Activated CD4-positive, alpha-beta T cell treated with anti-CD3 and anti-CD28 coated beads for 48 hours (primary cell): ENCODE results near the gene GRM7.

Experiments used
- DNase-seq: peaks from one replicate; pipeline ENCODE4 v3.0.0-alpha.2; 2020

GRM7 gene

DNA sequence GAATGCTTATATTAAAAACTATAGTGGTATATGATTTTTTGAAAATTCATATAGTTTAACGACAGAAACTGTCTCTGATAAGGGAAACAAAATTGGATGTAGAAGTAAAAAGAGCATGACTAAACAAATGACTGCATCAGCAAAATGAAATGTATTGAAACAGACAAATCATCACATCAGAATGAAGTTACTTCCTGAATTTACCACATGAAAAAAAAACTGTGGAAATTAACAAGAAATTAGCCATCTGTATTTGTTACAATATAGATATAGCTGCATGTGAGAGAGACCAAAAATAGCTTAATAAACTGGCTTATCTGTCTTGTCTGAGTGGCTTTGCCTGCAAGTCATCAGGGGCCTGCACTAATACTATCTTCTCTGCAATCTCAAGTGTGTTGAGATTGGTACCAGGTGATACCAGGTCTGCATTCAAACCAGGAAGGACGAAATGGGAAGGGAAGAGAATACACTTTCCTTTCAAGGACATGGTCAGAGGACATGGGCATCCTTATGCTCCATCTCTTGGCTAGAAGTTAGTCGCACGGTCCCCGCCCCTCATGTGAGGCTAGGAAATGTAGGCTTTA, 388.7 kb downstream of the GRM7 start:
- DNase-seq, result no peak

DNA sequence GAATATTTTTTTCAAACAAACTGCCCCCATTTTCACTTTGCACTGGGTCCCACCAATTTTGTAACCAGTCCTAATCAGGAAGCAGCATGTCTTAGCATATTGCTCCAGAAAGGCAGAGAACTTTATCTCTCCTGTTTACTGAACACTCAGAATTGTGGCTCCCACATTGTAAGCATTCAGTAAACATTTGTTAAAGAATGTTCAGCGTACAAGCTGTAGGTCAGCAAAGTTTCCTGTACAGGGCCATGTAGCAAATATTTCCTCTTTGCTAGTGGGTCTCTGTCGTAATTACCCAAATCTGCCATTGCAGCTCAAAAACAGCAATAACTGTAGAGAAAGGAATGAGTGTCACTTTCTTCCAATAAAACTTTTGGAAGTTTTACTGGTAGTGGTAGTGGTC, 393.3 kb downstream of the GRM7 start:
- no peak for DNase-seq

DNA sequence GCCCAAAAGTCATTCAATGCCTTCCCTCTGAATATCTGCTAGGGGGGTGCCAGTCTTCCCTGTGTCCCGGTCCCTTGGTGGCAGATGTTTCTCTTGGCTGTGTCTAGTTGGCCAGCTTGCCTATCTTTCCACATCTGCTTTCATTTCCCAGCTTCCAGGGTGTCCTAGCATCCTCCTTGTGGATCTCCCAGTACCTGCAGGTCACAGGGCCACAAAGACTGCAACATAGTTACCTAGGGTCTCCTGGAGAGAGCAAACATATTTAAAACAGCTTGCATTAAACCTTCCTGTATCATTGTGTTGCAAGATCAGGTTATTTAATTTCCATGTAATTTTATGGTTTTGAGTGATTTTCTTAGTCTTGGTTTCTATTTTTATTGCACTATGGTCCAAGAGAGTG, 400.1 kb downstream of the GRM7 start:
- no peak for DNase-seq

DNA sequence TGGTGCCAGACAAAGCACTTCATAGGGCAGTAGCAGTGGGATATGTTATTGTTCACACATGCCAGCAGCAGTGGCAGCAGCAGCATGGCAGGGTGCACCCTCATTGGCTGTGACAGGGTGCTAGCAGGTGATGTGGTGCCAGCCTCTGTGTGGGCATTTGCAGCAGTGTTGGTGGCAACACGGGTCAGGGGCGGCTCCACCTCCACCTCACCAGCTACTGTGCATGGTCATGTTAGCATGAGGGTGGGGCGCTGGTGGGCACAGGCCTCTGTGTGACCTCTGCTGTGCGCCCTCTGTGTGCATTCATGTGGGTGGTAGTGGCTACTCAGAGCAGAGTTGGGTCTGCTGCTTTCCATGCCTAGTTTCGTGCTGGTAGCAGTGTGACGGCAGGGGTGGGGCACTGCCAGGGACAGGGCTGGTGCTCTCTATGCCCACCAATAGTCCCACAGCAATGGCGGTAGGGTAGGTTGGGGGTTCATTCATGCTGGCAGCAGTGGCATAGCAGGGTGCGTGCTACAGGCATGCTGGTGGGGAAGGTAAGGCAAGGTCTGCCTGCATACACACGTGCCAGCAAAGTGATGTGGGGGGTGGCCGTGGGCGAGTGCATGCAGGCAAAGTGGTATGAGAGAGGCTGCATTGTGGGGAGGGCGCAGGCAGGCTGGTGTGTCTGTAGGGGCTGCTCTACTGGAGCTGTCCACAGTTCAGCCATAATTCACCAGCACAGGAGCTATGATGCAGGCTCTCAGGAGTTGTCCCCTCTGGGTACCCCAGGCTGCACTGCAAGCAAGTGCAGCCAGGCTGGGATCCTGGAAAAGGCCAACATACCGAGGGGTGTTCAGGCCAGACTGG, 402.7 kb downstream of the GRM7 start:
- no peak for DNase-seq

DNA sequence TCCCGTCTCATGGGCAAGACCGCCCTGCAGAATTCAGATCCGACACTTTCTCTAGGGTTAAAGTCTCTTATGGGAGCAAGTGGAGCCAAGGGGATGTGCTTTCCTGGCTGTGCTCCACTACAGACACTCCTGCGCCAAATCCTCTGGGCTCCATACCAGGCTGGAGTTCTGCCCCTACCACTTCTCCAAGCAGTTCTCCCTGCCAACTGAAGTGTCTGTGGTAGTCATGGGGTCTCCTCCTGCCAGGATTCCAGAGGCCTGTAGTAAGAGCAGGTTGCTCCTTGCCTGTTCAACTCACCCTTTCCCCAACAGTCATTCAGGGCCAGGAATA, 403.2 kb downstream of the GRM7 start:
- no peak for DNase-seq

DNA sequence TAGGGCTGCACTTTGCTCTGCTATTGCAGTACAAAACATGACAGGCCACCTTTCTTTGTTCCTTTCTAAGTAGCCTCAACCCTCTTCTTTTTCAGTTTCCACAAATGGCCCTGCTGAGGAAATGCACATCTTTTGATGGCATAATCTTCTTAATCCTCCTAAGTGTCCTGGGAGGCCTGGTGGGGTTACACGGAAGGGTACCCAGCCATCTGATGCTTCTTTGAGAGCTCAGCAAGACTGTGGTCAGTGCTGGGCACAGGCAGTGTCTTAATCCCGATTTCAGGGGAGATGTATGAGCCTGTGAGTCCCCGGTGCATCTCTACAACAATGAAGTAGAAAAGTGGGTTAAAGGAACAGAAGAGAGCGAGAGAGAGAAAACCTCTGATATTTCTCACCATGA, 404.8 kb downstream of the GRM7 start:
- DNase-seq, result no peak

DNA sequence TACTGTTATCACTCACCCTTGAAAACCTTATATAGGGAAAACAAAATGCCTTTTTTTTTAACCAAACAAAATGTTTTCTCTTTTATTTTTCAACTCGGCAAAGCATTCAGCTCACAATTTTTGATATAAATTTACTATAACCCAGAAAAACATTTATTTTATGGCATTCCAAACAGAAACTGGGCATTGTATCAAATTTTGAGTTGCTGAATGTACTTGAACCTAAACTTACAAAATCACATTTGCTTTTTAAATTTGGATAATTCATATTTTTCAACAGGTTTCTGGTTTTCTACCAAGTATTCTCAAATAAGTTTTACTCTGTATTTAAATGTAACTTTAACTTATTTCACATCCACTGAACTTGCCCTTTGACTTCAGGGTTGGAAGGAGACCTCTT, 405.6 kb downstream of the GRM7 start:
- DNase-seq, result no peak

DNA sequence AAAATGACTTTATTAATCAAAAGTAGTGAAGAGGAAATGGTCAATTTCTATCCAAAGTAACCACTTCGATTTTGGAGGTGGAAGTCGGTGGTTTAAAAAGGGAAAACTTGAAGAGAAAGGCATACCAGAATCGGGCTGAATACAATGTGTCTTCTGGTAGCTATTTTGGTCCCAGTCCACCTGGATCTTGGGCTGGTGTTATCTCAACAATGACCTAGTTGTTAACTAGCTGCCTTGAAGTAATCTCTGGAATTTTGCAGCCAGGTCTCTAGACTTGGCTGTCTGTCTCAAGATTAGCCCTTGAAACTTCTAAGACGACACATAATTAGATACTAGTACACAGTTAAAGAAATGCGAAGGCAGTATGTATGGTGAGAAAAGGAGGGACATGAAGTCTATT, 409.8 kb downstream of the GRM7 start:
- no peak for DNase-seq

DNA sequence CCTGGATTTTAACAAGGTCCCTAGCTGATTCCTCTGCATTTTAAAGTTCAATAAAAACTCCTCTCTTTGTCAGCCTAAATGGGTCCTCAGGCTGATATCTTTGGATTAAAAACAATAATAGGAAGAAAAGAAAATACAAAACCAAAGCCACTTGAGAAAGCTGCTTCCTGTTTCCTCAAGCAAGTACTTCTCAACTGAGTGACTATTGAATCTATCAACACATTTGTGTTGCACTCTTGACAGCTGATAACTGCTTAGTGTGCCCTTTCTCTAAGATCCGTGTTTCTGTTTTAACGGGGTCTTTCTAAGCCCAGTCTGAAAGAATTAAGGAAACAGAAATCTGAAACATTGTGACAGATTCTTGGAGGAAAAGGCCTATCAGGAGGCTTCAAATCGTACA, 410.7 kb downstream of the GRM7 start:
- DNase-seq, result no peak

DNA sequence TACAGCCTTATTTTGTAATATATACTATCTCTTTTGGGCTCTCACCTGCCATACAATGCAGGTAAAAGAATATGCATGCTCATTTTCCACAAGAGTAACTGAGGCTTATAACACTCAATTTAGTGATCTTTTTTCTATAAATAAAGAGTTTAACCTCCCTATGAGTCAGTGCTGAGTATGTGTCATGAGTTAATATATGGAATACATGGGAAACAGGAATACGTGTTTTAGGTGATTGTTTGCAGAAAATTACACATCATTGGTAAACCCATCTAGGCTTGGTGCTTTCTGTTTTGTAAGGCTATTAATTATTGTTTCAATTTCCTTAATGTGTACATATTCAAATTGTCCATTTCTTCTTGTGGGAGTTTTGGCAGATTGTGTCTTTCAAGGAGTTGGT, 411.3 kb downstream of the GRM7 start:
- no peak for DNase-seq

DNA sequence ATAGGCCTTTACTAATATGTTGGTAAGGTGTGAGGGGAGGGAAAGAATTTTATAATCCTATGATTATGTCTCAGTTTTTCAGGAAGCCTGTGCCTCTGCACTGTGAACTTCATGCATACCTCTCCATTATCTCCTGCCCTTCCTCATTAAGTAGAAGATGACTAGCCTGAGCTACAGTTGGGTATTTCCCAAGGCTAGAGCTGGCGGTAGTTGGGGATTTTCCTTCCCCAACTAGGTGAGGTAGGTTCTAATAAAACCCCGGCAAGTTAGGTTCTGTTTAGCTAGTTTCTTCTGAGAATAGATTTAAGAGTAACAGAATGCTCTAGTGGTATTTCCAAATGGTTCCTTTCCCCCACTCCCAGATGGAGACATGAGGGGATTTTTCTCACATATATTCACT, 414.5 kb downstream of the GRM7 start:
- DNase-seq, result no peak

DNA sequence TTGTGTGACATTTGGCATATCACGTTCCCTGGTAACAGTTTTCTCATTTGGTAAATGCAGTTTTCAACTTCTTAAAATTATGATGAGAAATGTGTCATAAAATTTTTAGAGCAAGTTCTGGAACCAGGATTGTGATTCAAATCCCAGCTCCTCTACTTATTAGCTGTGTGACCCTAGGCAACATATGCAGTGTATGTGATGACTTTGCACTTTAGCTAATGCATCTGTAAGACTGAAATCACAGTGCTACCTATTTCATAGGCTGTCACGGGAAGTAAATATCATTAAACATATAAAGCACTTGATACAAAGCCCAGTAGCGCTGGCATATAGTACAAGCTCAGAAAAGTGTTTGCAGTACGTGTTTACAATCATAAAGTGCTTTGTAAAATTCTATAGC, 419.4 kb downstream of the GRM7 start:
- DNase-seq, result no peak

DNA sequence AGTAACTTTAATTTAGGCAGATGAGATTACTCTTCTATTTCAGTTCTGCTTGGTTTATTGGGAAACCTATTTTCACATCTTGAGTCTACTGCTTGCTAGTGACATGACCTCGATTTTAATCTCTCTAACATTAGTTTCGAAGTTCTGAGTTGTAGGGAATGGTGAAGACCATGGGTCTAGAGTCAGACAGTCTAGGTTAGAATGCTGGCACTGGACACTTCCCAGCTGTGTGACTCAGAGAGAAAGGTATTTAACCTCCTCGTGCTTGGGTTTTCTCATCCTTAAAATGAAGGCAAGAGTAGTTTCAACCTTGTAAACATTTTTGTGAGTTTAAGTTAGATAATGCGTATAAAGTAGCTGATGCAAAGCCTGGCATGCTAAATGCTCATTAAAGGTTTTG, 422.1 kb downstream of the GRM7 start:
- DNase-seq, result no peak

DNA sequence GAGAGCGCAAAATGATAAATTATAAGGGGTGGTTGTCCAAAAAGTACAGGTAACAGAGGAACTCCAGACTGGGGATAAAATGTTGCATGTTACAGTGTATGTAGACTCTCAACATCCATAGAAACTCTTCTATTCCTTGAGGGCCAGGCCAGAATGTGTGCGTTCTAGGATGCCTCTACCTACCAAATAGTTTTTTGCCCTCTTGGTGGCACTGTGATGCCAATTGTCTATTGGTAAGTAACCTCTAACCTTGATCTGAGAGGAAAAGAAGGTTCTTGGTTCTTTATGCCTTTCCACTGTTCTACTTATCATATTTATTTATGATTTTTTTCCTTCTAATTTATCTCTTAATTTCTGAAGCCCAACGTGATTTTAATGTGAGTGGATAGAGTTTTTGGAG, 424.6 kb downstream of the GRM7 start:
- no peak for DNase-seq

DNA sequence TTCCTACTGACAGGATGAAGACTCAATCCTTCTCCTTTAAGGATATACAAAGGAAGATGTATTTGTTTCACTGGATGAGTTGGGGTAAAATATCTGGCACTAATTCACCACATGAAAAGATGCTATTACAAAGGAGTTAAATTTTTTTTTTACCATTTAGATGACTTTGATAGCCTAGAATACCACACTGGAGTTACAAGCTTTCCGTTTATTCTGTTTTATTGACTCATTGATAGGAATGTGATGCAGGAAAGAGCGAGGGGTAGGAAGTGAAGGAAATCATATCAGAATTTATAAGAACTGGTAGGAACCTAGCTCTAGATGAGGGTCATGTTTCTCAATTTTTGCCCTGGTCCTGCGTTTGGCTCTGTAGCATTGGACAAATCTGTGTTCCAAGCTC, 427.2 kb downstream of the GRM7 start:
- no peak for DNase-seq

DNA sequence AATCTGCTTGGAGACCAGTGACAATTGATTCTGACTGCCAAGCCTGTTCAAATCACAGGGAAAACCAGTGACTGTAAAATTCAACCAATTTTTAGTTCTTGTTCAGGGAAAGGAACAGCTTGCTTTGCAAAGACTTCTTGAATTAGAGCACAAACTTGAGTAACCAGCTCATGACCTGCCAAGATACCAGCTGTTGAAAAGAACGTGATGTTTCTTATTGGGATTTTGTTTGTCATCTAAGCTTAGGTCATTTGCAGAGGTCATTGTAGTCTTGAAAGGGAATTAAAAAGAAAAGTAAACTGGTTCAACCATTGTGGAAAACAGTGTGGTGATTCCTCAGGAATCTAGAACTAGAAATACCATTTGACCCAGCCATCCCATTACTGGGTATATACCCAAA, 428.2 kb downstream of the GRM7 start:
- DNase-seq, result no peak

DNA sequence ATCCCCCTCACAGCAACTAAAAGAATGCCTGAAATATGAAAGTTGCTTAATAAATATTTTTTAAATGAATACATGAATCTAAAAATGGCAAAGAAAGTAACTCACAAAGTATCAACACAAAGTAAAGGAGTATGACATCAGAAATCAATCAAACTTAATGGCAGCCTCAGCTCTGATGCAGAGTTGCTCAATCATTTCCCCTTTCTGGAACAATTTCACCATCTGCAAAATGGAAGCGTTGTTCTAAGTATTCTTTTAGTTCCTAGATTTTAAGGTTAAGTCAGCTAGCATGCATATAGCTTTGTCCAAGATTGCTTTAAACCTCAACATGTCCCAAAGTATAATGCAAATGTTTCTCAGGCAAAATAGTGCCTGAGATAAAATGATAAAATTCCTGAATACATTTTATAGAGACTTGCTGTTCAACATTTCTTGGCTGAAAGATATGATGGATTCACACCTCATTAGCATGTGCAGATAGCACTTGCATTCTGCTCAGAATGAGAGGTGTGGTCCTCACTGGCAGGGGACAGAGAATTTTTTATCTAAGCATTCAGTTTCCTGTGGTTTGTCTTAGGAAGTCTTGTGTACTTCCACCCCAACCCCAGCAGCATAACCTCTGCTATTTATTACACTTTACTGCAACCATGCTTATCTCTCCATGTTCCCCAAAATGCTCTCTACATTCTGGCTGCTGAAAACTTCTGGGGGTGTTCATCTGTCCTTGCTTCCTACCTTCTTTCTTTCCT, 429.3 kb downstream of the GRM7 start:
- DNase-seq, result no peak

DNA sequence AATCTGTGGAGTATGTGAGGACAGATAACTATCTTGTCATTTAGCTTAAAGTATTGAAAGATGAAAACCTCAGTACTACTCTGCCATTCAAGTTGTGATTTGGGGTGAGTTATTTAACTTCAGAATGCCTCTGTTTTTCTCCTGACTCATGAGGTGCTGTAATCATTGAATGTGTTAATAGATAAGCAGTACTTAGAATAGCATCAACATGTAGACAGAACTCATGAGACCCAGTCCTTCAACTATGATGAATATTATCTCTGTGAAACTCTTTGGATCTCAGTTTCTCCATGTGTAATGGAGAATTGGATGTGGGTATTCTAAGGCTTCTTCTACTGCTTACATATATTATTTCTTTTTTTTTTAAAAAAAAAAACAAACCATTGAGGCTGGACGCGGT, 431.4 kb downstream of the GRM7 start:
- no peak for DNase-seq

DNA sequence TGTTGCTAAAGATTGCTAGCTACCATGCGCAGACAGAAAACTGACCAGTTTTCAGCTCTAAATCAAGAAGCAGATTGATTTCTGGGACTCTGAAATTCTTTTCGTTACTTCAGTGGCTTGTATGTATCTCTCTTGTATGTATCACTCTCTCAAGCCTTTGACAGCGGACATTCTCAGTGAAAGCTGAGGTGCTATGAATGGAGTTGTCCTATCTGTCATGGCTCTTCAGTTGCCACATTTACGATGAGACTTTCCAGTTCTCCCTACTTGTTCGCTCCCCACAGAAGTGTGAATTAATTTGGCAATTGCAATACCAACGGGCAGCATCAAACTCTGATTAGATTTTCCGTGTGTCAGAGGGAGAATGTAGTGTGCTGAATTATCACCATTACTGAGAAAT, 432.4 kb downstream of the GRM7 start:
- DNase-seq, result no peak

DNA sequence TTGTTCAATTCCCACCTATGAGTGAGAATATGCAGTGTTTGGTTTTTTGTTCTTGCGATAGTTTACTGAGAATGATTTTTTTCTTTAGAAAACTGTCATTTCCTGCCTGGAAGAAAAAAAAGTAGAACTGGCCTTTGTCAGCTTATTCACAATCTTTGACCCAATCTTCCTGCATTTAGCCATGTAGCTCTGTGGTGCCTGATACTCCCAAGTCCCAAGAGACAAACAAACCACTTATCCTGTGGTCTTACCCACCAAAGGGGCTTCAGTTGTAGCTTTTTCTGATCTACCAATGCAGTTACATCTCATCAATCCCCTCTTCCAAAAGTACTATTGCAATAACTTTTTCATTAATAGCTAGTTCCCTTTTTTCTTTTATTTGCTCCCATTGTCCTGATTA, 444.6 kb downstream of the GRM7 start:
- DNase-seq, result no peak

DNA sequence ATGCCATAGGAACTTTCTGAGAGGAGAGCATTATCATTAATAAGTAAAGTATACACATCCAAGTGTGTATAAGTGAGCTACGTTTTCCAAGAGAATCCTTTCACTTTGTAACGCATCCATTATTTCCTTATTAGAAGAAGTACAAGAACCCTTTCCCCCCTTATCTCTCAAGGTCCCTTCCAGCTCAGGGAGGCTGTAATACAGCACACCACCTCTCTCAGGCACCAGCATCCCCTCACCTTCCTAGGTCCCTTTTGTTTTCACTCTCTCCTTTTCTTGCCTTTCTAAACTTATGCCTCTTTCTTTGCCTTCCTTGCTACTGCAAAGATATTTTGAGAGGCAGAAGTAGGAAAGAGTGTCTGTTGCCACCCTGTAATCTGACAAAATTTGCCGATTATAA, 446.0 kb downstream of the GRM7 start:
- no peak for DNase-seq

DNA sequence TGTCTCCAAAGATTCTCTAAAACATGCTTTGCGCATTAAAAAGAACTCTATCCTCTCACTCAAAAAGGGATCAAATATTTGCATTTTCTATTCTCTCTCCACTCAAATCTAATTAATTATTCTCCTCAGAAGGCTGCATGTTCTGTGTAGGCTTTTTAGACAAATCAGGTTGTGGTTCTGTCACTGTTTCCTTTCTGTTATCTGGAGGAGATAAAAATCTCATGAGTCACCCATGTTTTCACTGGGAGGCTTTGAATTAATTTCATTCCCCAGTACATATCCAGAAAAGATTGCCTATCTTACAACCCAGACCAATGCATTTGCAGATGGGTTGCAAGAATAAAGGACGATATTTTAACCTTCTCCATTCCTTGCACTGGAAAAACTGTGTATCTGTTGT, 446.5 kb downstream of the GRM7 start:
- DNase-seq, result no peak

DNA sequence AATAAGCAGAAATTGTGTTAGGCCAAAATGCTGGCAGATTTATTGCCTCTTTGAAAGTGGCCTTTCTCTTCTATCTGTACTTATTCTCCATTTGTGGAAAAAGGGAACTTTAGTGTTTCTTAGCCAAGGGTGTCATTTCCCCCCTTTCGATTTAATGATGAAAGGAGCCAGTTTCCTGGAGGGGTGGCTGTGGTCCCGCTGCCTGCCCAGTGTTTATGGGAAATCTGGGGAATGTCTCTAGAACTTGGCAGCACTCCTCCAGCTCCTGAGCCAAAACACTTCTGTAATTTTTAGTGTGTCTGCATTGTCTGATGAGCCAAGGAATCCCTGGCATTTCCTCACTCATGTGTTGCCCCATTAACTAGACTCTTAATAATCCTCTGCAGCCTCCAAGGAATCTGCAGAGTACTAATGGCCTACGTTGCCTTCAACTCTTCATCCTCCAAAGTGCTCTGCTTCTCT, 448.8 kb downstream of the GRM7 start:
- no peak for DNase-seq

DNA sequence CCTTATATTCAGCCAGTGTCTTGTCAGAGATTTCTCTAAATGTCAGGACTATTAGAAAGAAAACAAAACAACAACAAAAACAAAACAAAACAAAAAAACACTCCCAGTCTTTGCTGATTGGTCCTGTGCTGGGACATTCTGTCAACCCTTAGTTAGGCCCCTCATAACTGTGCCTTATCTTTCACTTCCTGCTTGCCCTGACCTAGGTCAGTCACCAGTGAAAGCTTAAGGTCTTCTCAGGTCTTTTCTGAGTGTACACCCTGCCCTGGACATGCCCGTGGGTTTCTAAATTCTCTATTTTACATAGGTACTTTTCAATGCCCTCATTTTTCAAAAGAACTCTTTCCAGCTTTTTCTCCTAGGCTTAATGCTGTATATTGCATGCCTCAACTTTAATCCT, 454.1 kb downstream of the GRM7 start:
- no peak for DNase-seq
